ENCODE measurements around the gene INPPL1.

INPPL1 gene

DNA sequence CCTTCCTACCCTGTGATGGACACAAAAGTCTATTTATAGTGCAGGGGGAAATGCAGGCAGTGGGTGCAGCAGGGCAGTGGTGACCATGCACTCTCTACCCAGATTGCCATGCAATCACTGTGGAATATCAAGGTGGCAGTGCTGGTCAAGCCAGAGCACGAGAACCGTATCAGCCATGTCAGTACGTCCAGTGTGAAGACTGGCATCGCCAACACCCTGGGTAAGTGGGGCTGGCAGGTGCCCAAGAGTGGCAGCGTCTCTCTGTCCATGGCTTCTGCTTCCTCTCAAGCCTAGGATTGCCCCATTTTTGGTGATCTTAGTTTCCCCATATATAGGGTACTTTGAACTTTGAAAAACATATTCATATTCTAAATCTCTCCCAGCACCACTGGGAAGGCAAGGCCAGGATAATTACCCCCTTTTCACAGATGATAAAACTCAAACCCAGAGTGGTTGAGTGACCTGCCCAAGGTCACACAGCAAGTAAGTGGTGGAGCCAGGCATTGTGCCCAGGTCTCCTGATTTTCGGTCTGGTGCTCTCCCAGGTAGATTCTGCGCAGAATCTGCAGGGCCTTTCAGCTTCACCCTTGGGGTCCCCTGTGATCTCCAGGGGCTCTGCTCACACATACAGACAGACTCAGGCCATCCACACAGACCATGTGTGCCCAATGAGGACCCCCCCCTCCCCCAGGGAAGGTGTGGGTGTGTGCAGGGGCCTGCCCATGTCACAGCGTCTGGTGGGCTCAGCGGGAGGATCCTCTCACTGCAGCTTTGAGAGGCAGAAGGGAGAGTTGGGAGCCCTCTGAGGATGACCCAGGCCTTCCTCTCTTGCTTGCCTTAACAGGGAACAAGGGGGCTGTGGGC lies 7.1 kb downstream of the INPPL1 start:
- DNase-seq (ENCODE audit: low spot score) = no peak

DNA sequence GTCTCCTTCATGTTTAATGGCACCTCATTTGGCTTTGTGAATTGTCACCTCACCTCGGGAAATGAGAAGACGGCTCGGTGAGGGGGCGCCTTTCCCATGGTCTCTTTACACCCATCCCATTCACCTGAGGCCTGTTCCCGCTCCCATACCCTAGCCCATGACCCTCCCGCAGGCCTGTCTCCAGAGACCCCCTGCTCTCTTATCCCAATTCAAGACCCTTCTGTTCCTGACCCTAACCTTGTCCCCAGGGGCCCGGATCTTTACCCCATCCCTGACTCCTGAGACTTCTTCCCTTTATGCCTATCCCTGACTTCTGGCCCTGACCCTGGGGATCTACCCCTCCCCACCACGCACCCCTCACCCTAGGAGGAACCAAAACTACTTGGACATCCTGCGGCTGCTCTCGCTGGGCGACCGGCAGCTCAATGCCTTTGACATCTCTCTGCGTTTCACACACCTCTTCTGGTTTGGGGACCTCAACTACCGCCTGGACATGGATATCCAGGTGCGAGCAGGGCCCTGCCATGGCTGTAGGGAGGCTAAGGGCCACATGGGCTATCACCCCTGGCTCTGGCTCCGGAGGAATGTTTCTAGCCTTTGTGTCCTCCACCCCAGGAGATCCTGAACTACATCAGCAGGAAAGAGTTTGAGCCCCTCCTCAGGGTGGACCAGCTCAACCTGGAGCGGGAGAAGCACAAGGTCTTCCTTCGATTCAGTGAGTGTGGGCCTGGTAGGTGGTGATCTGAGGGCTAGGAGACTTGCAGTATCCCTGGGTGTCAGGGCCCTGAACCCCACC lies 7.9 kb downstream of the INPPL1 start:
- DNase-seq (ENCODE audit: low spot score) = no peak

DNA sequence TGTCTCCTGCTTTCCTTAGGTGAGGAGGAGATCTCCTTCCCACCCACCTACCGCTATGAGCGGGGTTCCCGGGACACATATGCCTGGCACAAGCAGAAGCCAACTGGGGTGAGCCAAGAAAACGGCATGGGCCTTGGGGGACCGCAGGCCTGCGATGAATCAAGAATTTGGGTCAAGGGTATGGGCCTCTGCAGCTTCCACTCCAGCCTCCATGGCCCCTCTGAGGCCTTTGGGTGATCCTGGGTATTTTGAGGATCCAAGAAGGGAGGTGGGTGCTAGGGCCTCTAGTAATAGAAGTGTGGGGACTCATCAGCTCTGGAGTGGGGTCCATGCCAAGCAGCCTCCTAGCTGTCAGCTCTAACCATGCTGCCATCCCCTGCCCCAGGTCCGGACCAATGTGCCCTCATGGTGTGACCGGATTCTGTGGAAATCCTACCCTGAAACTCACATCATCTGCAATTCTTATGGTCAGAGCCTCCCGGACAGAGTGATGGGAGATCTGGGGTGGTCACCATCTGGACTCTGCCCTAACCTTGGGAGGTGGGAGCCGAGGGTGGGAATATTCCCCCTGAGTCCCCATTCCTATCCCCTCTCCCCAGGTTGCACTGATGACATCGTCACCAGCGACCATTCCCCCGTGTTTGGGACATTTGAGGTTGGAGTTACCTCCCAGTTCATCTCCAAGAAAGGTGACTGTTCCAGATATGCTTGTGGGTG lies 8.6 kb downstream of the INPPL1 start:
- no peak for DNase-seq (ENCODE audit: low spot score)

DNA sequence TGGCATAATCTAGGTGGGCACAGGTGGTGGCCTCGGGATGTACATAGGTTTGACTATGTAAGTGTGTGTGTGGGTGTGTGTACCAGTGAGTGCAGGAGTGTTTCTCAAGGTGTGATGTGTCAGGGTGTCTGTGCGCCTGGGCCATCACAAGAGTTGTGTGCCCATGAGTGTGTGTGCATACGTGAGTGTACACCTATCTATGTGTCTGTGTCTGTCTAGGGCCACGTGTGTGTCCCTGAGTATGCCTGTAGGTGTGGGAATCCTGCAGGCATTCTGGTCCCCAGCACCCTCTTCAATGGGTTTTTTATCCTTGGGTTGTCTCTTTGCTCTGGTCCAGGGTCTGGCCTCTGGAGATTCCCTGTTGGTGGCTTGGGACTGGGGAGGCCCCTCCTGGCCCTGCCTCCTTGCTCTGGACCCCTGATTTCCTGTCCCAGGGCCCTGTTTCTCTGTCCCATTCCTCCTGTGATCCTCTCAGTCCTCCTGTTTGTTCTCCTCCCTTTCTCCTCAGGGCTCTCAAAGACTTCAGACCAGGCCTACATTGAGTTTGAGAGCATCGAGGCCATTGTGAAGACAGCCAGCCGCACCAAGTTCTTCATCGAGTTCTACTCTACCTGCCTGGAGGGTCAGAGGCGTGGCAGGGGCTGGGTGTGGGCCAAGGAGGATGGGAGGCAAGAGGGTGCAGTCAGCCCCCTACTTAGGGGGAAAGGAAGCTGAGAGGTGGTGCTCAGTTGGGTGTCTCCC lies 9.4 kb downstream of the INPPL1 start:
- no peak for DNase-seq (ENCODE audit: low spot score)

DNA sequence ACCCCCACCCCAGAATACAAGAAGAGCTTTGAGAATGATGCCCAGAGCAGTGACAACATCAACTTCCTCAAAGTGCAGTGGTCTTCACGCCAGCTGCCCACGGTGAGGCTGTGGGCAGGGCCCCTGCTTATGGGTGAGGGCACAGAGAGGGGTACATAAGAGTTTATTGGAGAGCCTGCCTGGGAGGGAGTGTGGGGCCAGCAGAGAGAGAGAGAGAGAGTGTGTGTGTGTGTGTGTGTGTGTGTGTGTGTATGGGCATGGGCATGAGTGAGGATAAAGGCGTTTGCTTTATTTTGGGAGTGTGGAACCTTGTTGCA lies 9.9 kb downstream of the INPPL1 start:
- no peak for DNase-seq (ENCODE audit: low spot score)

DNA sequence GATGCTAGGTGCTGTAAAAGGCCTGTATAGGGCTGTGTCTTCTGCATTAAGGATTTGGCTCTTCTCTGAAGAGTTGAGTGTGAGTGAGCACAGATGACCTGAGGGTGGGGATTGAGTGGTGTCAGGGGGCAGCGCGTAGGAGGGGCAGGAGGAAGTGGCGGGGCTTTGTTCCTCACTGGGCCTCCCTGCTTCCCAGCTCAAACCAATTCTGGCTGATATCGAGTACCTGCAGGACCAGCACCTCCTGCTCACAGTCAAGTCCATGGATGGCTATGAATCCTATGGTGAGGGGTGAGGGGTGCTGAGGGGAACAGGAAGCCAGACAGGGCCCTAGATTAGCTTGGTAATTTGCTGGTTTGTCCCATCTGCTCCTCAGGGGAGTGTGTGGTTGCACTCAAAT lies 10.4 kb downstream of the INPPL1 start:
- DNase-seq (ENCODE audit: low spot score) = no peak

DNA sequence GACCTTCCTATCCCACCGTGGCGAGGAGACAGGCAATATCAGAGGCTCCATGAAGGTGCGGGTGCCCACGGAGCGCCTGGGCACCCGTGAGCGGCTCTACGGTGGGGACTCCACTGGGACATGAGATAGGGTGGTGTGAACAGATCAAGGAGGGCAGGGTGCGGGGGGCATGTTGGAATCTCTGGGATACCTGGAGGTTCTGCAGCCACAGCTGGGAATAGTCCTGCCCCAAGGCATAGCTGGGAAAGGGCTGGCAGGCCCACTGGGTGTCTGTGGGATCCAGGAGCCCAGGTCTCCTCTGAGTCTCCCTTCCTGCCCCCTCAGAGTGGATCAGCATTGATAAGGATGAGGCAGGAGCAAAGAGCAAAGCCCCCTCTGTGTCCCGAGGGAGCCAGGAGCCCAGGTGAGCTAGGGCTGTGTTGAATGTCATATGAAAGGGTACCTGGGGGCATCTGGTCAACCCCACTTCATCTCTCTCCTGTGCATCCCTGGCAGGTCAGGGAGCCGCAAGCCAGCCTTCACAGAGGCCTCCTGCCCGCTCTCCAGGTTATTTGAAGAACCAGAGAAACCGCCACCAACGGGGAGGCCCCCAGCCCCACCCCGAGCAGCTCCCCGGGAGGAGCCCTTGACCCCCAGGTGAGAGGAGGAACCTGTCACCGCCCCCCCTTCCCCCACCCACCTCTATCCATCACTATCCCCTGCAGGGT lies 10.9 kb downstream of the INPPL1 start:
- no peak for DNase-seq (ENCODE audit: low spot score)

DNA sequence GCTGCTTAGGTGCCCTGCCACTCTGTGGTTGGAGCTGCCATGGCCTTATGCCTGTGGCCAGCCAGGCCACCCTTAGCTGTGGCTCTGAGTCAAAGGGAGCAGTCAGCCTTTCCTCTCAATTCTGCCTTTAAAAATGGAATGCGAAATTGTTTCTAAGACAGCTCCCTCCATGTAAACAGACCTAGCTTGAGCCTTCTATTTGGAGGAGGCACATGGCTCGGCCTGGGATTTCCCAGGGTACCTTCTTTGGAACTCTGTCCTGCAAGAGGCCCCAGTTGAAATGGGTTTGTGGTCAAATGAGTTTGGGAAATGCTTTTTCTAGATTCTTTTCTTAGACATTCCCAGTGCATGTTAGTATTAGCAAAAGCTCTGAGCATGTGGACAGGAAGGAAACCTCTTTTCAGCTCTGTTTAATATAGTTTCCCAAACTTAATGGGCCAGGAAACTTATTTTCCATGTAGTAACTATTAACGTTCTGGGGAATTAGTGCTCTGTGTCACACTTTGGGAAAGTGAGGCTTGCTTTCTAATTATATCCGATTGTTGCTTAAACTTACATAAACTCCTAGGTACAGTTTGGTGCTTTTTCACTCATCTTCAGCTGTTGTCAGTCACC lies 11.6 kb downstream of the INPPL1 start:
- no peak for DNase-seq (ENCODE audit: low spot score)

DNA sequence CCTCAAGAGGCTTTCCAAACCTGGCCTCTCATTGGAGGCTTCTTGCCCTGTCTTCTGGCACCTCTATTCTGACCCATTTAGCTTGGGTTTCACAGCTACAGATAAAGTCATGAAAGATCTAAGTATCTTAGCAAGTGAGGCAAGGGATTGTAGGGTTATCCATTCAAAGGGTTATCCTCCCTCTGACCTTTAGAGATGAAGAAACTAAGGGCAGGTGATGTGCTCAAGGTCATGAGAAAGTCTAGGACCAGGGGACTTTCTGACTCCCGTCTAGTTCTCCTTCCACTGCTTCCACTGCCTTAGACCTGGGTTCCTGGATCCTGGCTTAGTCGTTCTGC lies 12.2 kb downstream of the INPPL1 start:
- DNase-seq (ENCODE audit: low spot score) = no peak

DNA sequence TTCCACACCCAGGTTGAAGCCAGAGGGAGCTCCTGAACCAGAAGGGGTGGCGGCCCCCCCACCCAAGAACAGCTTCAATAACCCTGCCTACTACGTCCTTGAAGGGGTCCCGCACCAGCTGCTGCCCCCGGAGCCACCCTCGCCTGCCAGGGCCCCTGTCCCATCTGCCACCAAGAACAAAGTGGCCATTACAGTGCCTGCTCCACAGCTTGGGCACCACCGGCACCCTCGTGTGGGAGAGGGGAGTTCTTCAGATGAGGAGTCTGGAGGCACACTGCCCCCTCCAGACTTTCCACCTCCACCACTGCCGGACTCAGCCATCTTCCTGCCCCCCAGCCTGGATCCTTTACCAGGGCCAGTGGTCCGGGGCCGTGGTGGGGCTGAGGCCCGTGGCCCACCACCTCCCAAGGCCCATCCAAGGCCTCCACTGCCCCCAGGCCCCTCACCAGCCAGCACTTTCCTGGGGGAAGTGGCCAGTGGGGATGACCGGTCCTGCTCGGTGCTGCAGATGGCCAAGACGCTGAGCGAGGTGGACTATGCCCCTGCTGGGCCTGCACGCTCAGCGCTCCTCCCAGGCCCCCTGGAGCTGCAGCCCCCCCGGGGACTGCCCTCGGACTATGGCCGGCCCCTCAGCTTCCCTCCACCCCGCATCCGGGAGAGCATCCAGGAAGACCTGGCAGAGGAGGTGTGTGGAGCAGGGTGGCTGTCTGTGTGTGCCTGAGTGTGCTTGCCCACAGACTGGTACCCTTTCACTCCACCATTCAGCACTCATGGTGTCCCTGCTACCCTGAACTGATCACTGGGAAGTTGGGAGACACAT lies 12.8 kb downstream of the INPPL1 start:
- DNase-seq (ENCODE audit: low spot score) = no peak

DNA sequence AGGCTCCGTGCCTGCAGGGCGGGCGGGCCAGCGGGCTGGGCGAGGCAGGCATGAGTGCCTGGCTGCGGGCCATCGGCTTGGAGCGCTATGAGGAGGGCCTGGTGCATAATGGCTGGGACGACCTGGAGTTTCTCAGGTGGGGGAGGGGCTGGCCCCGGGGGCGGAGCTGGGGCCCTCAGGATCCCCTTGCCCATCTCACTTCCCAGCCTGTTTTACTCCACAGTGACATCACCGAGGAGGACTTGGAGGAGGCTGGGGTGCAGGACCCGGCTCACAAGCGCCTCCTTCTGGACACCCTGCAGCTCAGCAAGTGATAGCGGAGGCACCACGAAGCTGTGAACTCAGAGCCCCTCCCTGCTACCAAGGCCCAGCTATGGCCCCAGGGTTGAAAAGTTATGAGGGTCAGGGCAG lies 13.5 kb downstream of the INPPL1 start:
- peak; percentile 36 for DNase-seq (ENCODE audit: low spot score)

DNA sequence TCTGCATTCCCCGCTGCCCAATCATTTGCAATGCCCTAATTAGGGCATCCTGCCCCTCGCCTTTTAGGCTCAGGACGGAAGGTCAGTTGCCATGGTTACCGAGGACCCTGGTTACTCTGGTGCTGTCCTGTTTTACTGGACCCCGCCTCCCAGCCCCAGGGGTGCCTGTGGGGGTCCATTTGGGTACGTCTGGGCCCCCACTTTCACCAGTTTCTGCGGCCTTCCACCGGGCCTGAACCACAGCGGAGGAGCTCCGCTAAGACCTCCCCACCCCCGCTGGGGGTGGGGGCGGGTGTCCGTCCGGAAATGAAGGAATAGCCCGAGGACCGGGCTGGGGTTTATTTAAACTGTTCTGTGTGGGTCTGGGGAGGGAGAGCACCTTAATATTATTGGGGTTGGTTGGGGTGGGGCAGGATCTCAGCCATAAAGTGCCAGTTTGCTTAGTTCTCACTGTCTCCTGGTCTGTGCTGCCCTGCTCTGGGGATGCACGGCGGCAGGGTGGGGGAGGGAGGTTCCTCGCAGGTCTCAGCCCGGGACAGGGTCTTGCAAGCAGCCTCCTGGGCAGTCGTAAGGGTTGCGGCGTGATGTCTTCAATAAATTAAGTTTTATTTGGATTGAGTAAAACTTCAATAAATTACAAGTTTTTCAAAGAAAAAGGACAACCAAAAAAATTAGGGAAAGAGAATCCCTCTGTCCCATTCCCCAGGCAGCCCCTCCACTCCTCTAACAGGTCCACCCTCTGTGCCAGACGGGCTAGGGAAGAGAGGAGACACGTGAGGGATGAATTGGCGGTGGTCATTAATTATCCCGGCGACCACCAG lies 14.1 kb downstream of the INPPL1 start:
- no peak for DNase-seq (ENCODE audit: low spot score)

DNA sequence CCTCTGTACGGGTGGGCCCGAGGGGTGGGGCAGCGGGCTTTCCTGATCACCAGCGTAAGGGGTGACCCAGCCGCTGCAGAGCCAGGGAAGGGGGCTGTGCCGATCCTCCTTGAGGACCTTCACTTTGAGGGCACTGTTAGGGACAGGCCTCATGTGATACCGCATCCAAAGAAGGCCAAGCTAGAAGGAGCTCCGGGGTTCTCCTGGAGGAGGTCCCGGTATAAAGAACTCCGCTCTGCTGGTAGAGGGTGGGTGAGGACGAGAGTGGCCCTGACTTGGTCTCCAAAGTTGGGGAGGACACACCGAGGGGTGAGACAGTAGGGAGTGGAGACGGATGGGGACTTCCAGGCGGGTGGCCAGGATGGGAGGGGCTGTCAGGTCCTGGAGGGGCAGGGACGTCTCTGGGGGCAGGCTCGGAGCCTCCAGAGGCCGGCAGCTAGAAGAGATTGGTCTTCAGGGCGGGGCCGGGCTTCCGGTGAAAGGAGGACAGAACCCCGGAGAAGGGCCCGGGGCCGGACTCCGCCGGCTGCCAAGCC lies 14.8 kb downstream of the INPPL1 start:
- DNase-seq (ENCODE audit: low spot score) = no peak

DNA sequence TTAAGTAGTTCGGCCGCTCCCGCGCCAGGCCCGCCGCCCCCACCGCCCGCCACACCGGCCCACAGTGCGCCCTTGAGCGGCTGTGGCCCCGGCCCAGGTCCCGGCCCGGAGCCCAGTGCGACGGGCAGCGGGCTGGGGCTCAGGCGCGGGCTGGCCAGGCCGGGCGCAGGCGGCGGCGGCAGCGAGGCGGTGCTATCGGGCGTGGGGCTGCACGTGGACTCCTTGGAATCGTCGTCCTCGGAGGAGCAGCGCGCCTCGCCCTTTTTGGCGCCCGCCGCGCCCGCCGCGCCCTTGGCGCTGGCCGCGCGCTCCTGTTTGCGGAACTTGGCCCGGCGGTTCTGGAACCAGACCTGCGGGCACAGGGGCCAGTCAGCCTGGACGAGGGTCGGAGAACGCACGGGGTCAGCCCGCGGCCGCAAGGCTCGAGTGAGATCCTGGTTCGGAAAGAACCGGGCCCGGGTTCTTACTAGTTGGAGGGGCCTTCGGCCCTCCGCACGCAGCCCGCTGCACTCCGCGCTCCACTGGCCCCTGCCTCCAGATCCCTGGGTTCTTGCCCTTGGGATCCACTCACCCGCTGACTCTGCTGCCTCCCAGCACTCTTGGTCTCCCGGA lies 15.4 kb downstream of the INPPL1 start:
- no peak for DNase-seq (ENCODE audit: low spot score)

DNA sequence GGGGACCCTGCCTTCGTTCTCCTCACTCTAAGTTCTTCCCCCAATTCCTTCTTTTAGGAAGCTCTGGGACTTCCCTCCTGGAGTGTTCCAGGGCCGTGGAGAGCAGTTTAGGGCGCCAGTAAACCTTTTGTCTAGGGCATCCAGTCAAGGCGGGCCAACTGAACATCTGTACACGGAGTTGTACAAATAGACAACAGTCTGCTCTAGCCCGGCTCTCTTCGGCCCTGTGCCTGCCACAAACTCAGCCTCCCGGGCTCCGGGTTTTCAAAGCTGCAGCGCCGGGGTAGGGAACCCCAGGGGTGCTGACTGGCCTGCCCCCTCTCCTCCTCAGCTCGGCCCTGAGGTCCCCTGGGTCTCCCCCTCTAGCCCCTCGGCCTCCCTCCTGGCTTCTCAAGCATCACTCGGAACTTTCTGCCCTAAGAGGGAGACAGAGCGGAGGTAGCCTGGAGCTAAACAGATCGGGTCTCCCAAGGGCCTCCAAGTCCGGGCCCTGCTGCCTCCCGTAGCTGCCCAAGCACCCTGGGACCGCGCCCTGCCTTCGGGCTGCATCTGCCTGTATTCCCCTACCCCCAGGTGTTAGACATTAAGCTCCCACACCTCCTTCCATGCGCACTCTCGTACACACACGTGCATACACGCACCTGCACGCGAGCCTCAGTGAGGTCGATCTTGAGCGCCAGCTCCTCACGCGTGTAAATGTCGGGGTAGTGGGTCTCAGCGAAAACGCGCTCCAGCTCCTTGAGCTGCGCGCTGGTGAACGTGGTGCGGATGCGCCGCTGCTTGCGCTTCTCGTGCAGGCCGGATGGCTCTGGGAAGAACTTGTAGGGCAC lies 16.1 kb downstream of the INPPL1 start:
- no peak for DNase-seq (ENCODE audit: low spot score)

DNA sequence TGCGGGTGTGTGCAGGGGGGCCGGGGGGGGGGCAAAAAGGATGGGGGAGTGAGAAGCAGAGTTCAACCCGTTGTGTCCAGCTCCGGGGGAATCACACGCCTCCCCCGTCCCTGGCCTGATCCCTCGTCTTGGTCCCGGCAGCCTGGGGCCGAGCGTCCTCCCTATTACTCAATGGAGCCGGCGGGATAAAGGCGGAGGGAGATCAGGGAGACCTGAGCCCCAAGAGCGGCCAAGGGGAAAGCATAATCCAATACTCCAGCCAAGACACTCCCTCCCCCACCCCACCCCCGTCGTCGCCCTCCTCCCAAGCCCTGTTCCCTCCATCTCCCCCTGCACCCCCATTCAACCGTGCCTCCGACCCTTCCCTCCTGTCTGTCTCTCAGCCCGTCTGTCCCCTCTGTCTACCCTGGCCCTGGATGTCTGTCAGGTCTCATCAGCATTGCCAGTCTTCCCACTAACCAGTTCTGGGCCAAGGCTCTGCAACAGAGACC lies 16.8 kb downstream of the INPPL1 start:
- no peak for DNase-seq (ENCODE audit: low spot score)

DNA sequence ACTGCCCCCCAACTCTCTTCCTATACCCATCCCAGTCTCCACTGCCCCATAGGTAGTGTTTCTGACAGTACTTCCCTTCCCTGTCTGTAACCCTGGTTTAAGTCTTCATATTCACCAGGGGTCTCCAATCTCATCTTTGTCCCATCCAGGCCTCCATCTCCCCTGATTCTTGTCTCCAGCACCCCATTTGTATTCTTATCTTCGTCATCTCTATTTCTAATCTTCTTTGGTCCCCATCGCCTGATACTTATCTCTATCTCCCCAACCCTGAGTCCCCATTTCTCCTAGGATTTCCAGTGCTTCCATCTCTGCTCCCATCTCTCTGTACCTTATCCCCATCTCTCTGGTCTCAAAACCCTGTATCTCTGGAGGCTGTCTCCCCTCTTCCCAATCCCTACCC lies 17.6 kb downstream of the INPPL1 start:
- DNase-seq (ENCODE audit: low spot score) = no peak
